Pons (tissue), 1 donor: ENCODE measurements around the gene LRFN5.
"Not testable (repeated sequence)": the region's sequence is repeated elsewhere in the genome, so short reads cannot be mapped to it uniquely, and the experiment has no call there.

Experiments
- DNase-seq: peaks from one replicate; pipeline ENCODE4 v3.0.0-alpha.2; 2016; ENCODE audit warnings: low spot score

Gene LRFN5

DNA sequence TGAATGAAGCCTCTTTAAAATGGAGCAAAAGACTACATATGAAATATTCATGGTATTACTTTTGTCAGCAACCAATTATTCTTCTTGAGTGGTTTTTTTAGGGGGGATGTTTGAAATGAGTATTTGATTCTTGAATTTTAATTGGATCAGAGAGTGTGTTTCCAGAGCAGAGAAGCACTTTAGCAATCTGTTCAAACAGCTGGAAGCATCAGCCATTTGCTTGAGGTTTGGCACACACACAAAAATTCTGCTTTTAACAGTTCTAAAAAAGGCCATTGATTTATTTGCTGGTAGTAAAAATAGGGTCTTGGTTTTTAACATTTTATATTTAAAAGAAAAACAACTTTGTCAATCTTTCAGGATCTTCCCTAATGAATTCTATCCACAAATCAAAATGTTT, 292.7 kb downstream of the LRFN5 start:
- DNase-seq, result no peak

DNA sequence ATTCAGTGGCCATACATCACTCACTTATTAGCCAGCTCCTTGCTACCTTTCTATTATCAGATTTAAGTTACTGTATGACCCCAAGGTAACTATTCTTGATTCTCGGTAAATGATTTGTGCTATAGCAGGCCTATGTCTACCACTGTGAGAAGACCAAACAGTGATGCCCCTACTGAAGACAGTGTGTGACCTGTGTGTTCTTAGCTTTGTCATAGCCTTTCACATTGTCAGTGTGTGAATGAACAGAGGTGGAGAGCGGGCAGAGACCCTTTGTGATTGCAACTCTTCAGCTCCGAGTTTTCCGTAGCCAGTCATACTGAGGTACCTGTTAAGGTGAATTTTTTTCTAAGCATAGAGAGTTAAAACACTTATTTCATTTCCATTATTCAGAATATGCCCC, 294.0 kb downstream of the LRFN5 start:
- no peak for DNase-seq

DNA sequence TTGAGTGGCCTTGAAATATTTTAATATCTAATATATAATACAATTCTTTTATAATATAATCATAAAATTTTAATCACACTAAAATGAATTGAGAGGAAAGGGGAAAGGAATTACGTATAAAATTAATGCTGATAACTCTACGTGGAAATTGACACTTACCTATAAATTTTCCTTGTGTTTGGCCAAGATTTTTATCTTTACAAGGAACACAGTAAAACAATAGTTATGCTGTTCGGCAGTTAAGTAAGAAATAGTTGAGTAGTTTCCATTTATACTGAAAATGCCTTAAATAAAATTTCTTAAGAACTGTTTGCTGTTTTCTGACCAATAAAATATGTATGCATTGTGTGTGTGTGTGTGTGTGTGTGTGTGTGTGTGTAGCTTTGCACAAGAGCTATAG, 294.4 kb downstream of the LRFN5 start:
- DNase-seq, result no peak

DNA sequence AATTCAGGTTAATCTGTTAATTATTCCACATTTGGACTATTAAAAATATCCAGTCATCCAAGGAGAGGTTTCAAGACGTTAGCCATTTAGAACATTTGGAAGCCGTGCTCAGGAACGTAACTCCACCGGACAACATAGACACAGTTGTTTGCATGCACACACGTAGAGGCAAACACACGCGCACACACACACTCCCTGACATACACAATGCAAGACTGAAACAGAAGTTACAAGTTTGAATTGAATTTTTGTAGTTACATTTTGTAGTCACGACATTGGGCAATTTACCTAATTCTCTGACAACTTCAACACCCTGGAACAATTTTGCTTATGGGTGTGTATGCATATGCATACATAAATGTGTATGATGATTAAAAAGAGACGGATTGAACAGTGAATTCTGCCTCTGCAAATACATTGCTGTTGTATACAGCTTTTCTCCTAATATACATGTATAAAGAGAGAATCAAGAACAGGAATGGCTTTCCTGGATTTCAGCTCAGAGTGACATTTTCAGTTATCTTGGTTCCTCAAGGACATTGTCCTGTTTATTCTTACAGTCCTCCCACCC, 298.8 kb downstream of the LRFN5 start:
- no peak for DNase-seq

DNA sequence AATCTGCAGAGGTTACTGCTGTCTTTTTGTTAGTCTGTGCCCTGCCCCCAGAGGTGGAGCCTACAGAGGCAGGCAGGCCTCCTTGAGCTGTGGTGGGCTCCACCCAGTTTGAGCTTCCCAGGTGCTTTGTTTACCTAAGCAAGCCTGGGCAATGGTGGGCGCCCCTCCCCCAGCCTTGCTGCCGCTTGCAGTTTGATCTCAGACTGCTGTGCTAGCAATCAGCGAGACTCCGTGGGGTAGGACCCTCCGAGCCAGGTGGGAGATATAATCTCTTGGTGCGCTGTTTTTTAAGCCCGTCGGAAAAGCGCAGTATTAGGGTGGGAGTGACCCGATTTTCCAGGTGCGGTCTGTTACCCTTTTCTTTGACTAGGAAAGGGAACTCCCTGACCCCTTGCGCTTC, 304.5 kb downstream of the LRFN5 start:
- not testable (repeated sequence) for DNase-seq

DNA sequence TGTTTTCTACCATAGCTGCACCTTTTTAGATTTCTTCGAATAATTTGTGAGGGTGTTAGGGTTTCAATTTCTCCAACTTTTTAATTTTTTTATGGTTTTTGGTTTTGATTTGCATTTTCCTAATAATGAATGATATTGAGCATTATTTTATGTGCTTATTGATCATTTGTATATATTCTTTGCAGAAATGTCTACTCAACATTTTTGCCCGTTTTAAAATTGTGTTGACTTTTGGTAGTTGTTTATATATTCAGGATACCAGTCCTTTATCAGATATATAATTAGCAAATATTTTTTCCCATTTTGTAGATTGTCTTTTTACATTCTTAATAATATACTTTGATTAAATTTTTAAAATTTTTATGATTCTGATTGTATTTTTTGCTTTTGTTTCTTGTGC, 306.7 kb downstream of the LRFN5 start:
- DNase-seq, result no peak

DNA sequence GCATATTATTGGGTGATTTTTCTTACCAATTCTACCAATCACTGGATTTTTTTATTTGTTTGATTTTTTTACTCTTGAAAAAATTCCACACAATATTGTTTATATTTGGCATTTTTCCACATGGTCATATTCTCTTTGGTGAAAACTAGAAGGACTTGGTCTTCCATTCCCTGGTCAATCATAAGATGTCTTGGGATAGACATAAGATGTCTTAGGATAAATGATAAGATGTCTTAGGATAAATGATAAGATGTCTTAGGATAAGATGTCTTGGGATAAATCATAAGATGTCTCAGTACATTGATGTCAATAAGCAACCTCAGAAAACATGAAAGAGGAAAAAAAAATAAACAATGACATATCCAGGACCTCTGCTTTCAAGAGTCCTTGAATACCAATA, 309.1 kb downstream of the LRFN5 start:
- no peak for DNase-seq

DNA sequence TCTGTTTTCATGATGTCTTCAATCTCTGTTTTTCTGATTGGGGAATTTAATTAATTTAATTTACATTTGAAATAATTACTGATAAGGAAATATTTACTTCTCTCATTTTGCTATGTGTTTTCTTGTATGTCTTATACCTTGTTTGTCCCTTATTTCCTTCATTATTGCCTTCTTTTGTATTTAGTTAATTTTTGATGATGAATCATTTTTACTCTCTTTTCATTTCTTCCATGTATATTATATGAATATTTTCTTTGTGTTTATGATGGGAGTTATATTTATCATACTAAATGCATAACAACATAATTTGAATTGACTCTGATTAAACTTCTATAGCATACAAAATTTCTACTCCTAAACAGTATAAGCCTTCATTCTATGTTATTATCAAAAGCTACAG, 309.6 kb downstream of the LRFN5 start:
- DNase-seq, result no peak

DNA sequence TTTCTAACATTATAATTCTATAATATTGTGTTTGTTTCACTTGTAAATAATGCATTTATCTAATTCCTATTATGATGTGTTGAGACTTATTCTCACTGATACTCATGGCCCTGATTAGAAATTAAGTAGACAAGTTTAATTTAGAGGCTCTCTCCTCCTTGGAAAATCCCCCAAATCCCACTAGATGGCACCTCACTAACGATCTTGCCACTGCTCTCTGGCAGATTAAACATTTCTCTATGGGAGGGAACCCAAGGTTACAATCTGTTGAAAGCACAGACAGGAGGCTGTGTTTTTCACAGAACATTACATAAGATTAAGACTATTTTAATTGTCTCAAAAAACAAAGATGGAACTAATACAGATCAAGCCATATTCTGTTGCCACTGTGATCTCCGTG, 318.7 kb downstream of the LRFN5 start:
- peak; percentile 36 for DNase-seq

DNA sequence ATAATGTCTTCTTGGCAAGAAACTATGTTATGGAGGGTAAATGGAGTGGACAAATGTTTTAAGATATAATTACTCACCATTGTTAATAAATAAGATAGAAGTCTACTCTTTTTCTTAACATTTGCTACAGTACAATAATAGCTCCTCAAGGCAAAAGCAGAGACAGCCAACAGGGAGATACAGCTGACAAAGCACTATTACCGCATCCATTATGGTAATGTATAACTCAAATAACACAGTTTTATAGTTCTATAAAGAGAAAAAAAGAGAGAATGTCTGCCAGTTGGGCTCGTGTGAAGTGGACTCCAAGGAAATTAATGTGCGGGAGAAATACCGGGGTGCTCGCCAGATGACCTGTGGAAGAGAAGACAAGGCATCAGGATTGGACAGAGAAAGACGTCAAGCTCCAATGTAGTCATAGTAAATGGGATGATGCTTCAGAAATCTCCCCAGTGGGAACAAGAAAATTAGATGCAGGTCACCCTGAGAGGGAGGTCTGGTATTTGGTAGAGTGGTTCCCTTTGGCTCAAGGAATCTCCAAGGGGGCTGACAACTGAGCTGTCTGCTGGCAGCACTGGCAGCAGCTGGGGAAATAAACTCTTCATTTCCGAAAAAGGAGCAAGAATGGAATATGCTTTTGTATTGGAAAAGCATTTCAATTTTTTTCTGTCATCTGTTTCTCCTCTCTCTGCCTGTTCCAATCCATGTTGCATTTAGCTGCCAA, 343.9 kb downstream of the LRFN5 start:
- DNase-seq, result no peak
